ENCODE results near the gene STAT4.
"Not testable (repeated sequence)": the region's sequence is repeated elsewhere in the genome, so short reads cannot be mapped to it uniquely, and the experiment has no call there.

The STAT4 gene

DNA sequence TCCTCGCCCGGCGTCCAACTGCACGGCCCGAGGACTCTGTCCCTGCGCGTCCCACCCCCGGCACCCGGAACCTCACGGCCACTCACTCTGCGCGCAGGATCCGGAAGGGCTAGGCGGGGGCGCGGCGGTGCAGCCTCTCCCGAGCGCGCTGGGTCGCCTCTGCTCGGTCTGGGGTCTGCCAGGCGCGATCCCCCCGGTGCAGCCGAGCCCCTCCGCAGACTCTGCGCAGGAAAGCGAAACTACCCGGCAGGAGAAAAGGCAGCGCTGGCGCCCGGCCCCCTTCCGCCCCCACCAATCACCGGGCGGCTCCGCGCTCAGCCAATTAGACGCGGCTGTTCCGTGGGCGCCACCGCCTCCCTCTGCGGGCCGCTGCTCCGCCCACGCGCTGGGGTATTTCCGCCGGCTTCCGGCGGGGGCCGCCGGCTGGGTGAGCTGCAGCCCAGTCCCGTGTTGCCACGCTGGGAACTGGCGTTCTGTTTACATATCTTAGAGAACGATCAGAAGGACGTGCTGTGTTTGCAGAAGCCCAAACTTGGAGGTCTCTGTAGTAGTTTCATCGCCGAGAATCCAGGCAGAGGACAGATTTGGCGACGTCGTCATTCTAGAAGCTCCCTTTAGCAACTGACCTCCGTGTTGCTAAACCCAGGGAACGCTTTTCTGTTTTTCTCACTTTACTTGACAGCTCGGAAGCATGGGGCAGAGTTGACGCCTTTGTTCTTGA is 136.7 kb downstream of the STAT4 start, which contains the start of gene STAT1:
Gene STAT1 (minus strand): TSS at position 240 of the 721 bp plus-strand sequence. CDS start 4,168 bp downstream, outside the sequence.
- DNase-seq (ENCODE audit: low spot score) = peak; percentile 93

DNA sequence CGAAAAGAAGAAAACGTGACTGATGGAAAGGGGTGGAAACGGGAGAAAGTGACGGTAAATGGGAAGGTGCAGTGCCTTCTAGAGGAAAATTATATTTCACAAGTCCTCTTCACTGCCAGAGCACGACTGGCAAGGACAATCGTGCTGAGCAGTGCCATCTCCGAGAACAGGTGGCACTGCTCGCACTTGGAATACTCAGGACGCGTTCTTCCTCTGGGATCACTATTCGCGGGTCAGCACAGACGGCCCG is 137.2 kb downstream of the STAT4 start:
- DNase-seq (ENCODE audit: low spot score) = peak; percentile 71

DNA sequence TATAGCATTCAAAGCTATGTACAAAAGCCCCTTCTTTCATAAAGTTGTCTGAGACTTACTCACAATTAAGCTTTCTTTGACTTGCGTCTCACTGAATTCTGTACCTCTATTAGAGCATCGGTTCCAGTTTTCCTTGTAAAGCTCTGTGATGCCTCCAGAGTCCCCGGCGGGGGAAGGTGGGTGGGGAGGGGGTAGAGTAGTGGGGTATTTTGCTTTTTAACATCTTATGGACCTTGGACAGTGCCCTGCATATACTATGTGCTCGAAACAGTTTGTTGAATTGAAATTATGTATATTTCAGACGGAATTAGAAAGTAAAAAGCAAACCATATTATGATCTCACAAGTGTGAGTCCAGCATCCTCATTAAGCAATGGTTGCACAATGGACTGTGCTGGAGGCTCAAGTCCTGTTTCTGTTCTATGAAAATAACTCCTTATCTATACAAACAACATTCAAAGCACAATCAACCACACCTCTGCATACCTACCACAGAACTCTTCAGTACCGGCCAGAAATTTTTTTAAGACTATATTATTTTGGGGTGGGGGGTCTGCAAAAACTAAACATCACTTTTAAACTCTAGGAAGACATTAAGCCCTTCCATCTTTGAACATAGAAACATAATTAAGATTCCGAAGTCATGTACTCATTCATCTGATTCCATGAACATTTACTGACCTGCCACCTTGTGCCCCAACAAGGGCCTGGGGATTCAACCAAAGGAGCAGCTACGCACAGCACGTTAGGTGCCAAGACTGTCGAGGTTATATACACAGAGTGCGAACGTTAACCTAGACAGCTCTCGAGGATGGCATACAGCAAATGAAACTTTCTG is 137.7 kb downstream of the STAT4 start:
- DNase-seq (ENCODE audit: low spot score) = no peak

DNA sequence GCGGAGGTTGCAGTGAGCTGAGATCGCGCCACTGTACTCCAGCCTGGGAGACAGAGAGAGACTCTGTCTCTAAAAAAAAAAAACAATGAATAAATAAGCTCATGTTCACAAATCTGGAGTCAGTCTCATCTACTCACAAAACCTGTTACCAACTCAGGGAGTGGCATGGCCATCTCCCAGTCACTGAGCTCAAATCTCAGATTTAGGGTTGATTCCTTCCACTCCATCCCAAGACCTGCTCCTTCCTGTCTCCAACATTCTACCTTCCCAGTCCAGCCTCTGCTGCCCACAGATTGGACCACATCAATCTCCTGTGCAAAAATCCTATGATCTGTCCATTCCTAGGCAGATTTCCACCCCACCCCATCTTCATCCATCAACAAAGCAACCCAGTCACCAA is 138.4 kb downstream of the STAT4 start:
- no peak for DNase-seq (ENCODE audit: low spot score)

DNA sequence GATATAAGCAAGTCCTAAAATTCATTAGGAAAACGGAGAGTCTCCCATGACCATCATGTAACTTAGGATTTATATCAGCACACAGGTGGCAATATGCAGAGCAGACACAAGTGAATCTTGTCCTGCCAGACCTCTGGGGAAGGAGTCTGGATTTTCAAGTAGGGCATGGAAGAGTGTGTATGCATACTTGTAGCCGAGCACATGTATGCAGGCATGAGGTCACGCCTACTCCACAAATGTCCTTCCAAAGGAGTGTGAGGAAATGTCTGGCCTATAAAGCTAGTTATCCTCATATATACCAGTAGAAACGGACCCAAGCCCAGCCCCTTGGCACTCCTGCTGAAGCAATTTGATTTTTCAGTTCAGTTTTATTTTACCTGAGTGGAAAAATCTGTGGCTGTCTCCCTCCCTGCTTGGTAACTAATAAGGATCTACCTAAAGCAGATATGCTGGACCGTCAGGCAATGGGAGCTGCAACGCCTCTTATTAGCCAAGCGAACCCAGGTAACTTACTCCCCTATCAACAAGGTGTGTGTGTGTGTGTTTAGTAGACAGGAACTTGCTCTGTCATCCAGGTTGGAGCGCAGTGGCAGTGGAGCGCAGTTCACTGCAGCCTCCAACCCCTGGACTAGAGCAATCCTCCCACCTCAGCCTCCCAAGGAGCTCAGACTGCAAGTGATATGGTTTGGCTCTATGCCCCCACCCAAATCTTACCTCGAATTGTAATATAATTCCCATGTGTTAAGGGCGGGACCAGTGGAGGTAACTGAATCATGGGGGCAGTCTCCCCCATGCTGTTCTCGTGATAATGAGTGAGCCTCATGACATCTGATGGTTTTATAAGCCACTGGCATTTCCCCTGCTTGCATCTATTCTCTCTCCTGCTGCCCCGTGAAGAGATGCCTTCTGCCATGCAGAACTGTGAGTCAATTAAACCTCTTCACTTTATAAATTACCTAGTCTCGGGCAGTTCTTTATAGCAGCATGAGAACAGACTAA is 139.6 kb downstream of the STAT4 start:
- DNase-seq (ENCODE audit: low spot score) = no peak

DNA sequence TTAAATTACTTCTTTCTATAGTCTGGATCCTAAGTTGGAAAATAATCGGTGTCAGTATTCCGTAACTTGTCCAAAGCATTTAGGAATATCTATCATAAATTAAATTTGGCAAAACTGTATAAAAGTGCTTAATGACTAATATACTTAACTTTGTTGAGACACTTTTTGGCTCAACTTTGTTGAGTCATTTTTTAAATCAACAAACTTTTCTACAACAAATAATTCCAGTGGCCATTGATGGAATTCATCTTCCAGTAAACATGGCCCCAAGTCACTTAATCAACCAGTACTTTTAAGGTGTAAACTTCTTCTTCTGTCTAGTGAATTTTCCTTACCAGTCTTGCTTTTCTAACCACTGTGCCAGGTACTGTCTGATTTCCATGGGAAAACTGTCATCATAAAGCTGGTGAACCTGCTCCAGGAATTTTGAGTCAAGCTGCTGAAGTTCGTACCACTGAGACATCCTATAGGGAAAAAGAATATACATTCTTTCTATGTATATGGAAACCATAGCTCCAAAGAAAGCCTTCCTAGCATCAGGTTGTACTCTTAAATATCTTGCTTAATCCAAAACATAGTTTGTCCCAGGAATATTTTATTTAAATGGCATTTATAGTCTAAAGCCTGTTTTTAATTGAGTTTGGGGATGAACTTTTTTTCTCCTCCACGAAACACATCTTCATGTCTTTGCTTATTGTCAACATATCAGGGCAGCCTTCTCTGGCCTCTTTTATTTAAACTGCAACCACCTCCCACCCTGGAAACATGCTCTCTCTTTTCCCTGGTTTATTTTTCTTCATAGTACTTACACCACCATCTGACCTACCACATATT is 141.0 kb downstream of the STAT4 start:
- no peak for DNase-seq (ENCODE audit: low spot score)

DNA sequence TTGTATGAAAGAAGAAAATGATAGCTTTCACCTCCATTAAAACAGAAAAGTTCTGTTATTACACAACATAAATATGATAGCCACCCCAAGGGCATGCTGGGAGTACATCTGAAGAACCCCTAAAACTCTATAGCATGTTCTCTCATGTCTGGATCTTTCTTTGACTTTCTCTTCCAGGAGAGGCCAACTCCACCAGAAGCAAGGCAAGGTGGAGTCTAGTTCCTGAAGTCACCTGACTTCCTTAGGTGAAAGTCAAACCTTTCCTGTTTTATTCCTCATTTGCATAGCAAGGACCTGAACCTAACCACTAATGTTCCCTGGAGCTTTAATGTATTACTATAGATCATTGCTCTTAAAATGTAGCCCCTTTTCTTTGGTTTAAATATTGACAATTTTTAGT is 142.5 kb downstream of the STAT4 start:
- DNase-seq (ENCODE audit: low spot score) = no peak

DNA sequence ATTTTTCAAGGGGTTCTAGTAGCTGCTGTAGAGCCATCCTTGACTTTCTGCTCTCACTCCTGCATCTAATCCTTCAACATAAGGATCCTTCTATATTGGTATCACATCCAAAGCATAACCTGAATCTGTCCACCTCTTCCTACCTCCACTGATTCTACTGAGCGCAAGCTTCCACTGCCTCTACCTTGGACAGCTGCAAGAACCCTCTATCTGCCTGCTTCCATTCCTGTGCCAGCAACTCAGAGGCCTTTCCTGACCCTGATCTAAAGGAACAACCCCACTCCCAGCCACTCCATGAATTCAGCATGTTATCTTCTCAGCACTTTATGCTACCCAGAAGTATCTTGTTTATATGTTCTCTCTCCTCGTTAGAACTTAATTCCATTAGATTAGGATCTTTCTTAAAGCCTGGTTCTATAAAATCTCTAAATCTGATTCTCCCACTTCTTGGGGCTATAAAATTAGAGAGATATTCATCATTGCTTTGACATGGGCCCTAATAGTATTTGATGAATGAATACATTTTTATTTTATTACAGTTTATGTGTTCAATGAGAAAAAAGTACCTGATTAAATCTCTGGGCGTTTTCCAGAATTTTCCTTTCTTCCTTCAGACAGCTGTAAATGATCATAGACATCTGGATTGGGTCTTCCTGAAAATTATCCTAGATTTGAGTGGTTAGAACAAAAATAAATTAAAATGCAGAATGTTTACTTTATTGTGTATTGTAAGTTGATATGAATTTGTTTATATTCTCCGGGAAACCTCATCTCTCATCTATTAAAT is 143.6 kb downstream of the STAT4 start:
- DNase-seq (ENCODE audit: low spot score) = no peak

DNA sequence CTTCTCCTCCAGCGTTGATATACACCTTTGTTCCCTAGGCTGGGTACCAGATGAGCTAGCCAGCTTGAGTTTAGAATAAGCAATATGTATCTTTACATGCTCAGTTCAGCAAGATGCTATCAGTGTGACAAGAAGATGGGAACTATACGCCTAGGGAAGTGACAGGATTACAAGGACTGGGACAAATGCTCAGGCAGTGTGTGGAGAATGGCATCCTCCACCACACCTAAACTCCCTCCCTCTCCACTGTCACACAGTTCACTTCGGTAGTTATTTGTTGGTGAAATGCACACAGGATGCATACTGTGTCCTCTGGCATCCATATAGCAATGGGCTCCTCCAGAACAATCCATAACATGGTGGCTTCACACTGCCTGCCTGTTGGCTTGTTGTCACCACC is 144.5 kb downstream of the STAT4 start:
- no peak for DNase-seq (ENCODE audit: low spot score)

DNA sequence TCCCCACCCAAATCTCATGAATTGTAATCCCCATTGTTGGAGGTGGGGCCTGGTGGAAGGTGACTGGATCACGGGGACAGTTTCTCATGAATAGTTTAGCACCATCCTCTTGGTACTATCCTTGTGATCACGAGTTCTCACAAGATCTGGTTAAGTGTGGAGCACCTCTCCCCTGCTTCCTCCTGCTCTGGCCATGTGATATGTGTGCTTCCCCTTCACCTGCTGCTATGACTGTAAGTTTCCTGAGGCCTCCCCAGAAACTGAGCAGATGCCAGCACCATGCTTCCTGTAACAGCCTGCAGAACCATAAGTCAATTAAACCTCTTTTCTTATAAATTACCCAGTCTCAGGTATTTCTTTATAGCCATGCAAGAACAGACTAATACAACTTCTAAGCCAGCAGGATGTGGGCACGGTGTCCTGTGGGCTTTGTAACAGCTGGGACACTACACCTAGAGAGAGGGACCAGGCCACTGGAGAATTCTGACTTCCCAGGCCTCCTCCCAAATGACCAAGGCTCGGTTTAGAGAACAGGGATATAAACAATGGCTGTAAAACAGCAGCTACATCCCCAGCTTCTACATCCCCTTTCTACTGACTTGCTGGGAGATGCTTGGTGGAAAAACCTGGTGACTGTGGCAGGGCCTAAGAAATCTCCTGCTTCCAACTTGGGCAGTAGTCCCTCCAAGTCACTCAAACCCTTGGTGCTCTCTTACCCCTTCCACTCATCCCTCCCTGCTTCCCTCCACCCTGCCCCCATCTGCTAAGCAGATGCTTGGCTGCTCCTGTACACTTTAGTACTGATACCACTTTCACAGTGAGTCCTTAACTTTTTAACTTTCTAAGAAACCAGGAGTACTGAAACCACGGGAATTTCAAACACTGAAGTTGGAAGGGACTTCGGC is 147.1 kb downstream of the STAT4 start:
- no peak for DNase-seq (ENCODE audit: low spot score)

DNA sequence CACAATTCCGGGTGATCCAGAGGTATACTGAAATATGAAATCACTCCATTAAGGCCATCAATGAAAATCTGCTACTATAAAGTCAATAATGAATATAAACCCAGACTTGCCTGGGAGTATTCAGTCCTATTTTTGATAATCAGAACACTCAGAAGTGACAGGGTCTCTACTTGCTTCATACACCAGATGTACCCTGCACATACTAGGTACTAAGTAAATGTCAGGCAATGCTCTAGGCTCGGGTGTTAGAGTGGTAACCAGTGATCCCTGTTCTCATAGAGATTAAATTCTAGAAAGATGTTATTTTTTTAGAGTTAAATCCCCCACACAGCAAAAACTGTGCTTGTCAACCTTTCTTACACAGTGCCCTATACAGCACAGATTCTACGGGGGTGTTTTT is 149.2 kb downstream of the STAT4 start:
- DNase-seq (ENCODE audit: low spot score) = no peak

DNA sequence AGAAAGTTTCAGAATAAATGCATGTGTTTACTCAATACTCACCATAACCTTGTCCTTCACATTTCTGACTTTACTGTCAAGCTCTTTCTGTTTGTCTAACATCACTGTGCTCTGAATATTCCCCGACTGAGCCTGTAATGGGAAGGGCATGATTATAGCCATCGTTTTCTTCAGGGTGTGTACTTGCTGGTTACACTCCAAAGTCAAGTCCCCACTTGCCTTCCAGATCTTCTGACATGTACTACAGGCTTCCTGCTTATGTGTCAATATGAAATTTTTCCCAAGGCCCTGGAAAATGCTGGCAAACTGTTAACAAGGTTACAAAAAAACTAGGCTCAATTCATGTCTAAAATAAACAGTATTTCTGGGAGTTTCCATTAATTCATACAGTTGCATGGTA is 149.8 kb downstream of the STAT4 start:
- no peak for DNase-seq (ENCODE audit: low spot score)

DNA sequence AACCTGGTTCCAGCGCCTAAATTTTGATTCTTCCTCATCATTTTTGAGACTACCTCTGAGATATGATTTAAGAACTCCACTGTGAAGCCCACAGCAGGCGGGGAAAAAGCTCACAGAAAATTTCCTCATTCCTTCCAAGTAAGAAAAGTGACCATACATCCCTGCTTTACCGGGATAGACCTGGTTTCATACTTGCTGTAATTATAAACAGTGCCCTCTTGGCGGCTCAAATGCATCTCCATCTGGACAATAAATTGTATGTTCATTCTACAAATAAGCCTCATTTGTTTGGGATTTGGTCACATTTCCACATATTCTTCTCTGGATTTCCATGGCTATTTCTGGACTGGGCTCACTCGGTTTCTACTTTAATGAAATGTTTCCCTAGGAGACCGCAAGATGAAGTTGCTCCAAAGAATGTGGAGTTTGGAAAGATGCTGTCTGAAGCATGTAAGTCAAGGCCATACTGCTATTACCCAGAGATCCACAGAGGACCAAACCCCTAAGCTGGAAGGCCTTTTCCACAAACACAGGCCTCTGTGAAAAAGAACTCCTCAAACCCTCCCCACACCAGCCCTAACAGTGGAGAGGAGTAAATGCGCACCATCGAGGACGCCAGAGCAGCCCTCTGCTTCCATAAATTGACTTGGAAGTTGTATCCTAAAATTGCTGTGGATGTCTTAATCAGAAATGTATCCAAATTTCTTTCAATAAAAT is 150.7 kb downstream of the STAT4 start:
- DNase-seq (ENCODE audit: low spot score) = no peak

DNA sequence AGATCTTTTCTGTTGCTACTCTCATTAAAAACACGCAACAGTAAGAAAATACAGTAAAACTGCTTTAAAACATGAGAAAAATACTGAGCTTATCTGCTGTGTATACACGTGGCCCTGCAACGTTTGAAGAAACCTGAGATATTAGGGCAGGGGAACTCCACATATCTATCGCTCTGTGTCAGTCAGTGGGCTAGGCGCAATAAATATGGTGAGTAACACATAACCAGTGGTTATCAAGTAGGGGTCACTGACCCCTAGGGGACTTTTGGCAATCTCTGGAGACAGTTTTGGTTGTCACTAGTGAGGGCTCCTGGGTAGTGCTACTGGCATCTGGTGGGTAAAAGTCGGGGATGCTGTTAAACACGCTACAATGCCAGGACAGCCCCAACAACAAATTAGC is 151.7 kb downstream of the STAT4 start:
- no peak for DNase-seq (ENCODE audit: low spot score)

DNA sequence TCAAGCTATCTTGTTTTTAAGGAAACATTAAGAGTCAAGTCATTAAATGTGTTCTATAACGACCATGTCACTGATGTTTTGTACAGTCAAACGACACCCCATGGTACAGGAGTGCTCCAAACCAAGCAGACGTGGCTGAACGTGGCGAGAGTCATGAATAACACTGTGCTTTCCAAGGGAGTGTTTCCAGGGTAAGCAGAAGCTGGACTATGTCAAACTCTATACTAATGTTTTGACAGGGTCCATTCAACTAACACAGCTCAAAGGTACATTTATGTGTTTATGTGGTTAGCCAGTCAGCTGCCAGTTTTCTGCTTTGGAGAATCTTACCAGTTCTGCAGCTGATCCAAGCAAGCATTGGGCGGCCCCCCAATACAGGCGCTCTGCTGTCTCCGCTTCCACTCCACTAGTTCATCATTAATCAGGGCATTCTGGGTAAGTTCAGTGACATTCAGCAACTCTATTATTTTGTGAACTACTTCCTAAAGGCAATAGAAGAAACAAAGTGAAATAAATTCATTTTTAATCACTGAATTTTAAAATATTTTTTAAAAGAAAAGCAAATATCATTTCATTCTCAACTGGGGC is 153.2 kb downstream of the STAT4 start:
- no peak for DNase-seq (ENCODE audit: low spot score)

DNA sequence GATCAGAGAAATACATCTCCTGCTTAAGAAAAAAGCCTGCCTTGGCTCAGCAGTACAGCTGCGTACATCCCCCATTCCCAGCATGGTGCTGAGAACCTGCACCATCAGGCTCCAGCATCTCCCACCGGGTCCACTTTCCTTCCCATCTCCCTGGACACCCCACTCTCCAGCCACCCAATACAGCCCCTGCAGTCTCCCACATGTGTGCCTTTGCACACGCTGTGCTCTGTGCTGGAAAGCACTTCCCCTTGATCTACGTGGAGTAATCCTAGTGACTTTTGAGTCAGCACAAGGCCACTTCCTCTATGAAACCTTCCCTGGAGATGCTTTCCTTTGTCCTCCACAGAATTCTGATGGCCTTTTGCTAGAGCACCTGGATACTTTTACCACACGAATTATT is 153.8 kb downstream of the STAT4 start:
- no peak for DNase-seq (ENCODE audit: low spot score)

DNA sequence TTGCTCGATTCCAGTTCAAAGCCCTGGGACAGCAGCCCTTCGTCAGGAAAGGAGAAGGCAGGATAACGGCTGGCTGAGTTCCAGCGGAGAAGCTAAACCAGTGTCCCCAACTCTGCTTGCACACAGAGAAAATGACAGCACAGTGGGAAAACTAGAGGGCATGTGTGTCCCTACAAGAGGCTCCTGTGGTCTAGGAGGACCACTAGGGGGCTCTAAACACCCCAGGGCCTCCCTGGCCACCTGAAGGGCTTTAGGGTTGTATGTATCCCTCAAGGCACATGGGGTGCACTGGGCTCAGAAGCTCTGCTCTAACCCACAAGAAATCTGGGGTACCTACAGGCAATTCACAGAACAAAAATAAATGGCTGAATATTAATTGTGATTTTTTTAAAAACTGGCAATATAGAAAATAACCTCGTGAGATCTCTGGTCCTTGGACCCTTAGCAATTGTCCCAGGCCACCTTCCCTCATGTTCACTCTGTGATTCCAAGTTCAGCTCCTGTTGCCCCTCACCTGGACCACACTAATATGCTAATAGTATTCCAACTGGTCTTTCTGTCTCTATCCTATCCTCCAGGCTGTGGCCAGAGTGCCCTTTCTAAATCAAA is 154.4 kb downstream of the STAT4 start:
- DNase-seq (ENCODE audit: low spot score) = no peak

DNA sequence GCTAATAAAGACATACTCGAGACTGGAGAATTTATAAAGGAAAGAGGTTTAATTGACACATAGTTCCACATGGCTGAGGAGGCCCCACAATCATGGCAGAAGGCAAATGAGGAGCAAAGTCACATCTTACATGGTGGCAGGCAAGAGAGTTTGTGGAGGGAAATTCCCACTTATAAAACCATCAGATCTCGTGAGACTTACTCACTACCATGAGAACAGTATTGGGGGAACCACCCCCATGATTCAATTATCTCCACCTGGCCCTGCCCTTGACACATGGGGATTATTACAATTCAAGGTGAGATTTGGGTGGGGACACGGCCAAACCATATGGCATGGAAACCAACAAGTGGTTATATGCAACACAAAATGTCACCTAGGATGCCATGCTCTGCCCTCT is 155.5 kb downstream of the STAT4 start:
- DNase-seq (ENCODE audit: low spot score) = not testable (repeated sequence)
